Measurements from ENCODE around the gene MEAK7.

GRCh38 chr16:84548508-84548907, 44.0 kb upstream of the MEAK7 start:
- no peak for TF ChIP-seq POLR2A (IDR thresholded peaks at IDR 0.05; ENCODE audit: low read length)
- no peak for TF ChIP-seq GATA1 (IDR thresholded peaks at IDR 0.05; ENCODE audit: low read depth, low read length)
